NCI-H146 treated with DMSO at 0.1 percent for 48 hours (cell line): ENCODE measurements around the gene ITIH2.

ENCODE experiments used
- DNase-seq: peaks from one replicate; lab custom pipeline; 2025; ENCODE audit not compliant: unreplicated experiment; lab: John Stamatoyannopoulos, UW

Gene ITIH2

DNA sequence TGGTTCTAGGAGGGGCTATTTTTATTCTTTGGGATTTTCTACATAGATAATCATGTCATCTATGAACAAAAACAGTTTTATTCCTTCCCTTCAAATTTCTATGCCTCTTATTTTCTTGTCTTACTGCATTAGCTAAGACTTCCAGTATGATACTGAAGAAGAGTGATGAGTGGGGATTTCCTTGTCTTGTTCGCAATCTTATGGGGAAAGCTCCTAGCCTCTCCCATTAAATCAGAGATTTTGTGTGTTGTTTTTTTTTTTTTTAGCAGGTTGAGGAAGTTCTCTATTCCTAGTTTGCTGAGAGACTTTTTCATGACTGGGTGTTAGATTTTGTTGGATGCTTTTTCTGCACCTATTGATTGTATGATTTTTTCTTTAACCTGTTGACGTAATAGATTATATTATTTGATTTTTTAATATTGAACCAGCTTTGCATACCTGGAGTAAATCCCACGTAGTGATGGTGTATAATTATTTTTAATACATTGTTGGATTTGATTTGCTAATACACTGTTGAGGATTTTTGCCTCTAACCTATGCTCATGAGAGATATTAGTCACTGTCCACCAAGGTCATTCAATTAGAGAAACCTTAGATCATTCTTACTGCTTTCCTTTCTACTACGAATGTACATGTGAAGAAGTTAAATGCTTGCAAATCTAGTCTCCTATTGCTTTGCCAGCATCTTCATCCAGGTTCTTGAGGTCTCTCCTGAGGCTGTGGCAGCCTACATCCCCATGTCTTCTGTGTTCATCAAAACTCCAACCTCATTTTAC is 91.3 kb downstream of the ITIH2 start:
- no peak for DNase-seq

DNA sequence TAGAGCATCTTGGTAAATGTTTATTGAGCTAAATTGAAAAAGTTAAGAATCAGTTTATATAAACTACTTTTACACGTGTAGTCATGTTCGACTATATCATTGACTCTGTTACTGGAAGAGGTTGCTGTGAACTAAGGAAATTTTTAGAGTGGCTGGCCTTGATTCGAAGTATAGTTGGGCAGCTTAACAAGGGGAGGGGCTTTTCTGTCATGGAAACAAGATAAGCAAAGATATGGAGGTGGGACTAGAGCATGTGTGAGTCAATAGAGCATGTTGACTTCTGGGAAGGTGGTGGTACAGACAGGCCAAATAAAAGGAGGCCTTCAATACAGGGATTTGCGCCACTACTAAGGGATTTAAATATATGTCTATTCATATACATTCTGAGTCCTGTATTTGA is 92.5 kb downstream of the ITIH2 start:
- DNase-seq: no peak

DNA sequence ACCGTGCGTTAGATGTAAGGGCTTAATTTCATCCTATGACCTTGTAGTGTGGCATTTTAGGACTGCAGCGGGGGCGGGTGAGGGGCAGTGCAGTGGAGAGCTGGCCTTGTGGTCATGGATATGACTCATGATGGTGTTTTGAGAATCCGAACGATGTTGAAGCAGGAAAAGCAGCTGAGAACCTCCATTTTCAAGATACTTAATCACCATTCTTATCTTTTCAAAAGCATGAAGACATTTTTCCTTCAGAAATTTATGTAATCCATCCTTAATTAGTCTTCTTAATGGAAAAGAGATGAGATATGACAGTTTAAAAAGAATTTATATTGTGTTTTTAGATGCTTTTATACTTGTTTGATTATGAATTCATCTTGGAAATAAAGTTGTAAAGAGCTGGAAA is 94.5 kb downstream of the ITIH2 start:
- DNase-seq: no peak
